T-helper 2 cell treated with Interferon-gamma antibody and Interleukin-4, amounts not matched to agents 5 μg/mL and 100 μg/mL, for 36 hours (primary cell): ENCODE results near the gene NINJ2.
"Not testable (repeated sequence)": the region's sequence is repeated elsewhere in the genome, so short reads cannot be mapped to it uniquely, and the experiment has no call there.

Experiments used
- DNase-seq: peaks from one replicate; pipeline ENCODE4 v3.0.0; 2021; ENCODE audit warnings: low spot score
- H3K27ac Mint-ChIP-seq: one replicate; pipeline ENCODE4 v1.8.0; 2021; ENCODE audit warnings: mild to moderate bottlenecking, mixed read lengths
- H3K27me3 Mint-ChIP-seq: one replicate; pipeline ENCODE4 v1.8.0; 2021; ENCODE audit warnings: low read depth, mixed read lengths
- H3K36me3 Mint-ChIP-seq: one replicate; pipeline ENCODE4 v1.8.0; 2021; ENCODE audit warnings: low read depth, mixed read lengths
- H3K4me1 Mint-ChIP-seq: one replicate; pipeline ENCODE4 v1.8.0; 2021; ENCODE audit warnings: low read depth, mixed read lengths
- H3K4me3 Mint-ChIP-seq: one replicate; pipeline ENCODE4 v1.8.0; 2022; ENCODE audit warnings: mild to moderate bottlenecking, moderate library complexity, mixed read lengths
- H3K9me3 Mint-ChIP-seq: one replicate; pipeline ENCODE4 v1.8.0; 2021; ENCODE audit warnings: mixed read lengths

Gene NINJ2

GRCh38 chr12:641321-641720 lies 21.9 kb downstream of the NINJ2 start:
- not testable (repeated sequence) for H3K4me3 Mint-ChIP-seq, H3K27me3 Mint-ChIP-seq, H3K36me3 Mint-ChIP-seq, DNase-seq, H3K9me3 Mint-ChIP-seq, H3K27ac Mint-ChIP-seq
- peaks cover 52% of the 10 kb centered on the region for H3K4me1 Mint-ChIP-seq

- peaks cover 52% of the 10 kb centered on the region for H3K4me1 Mint-ChIP-seq
- no peak for DNase-seq
- no peaks in the 10 kb centered on the region for H3K27me3 Mint-ChIP-seq
- H3K36me3 Mint-ChIP-seq: peaks cover 6% of the 10 kb centered on the region
- no peaks in the 10 kb centered on the region for H3K9me3 Mint-ChIP-seq
- H3K4me3 Mint-ChIP-seq: no peak overlapping the region
- no peak overlapping the region for H3K27ac Mint-ChIP-seq
These were observed 22.5 kb downstream of the NINJ2 start for GRCh38 chr12:640773-641172.

GRCh38 chr12:639988-640387 lies 23.3 kb downstream of the NINJ2 start:
- H3K9me3 Mint-ChIP-seq: no peaks in the 10 kb centered on the region
- H3K4me3 Mint-ChIP-seq: no peak overlapping the region
- peaks cover 6% of the 10 kb centered on the region for H3K36me3 Mint-ChIP-seq
- H3K27me3 Mint-ChIP-seq: no peaks in the 10 kb centered on the region
- peak overlapping the region; percentile 16 for H3K27ac Mint-ChIP-seq
- DNase-seq: no peak
- peaks cover 49% of the 10 kb centered on the region for H3K4me1 Mint-ChIP-seq

- Mint-ChIP-seq H3K27ac (peak overlapping the region; percentile 16), H3K27me3 (no peaks in the 10 kb centered on the region), H3K36me3 (peaks cover 5% of the 10 kb centered on the region), H3K4me1 (peaks cover 46% of the 10 kb centered on the region), H3K9me3 (no peaks in the 10 kb centered on the region), H3K4me3 (no peak overlapping the region)
- DNase-seq: peak; percentile 40
These were observed 23.7 kb downstream of the NINJ2 start for GRCh38 chr12:639566-639965.

GRCh38 chr12:638953-639557 lies 24.2 kb downstream of the NINJ2 start:
- peak overlapping the region; percentile 16 for H3K27ac Mint-ChIP-seq
- peaks cover 5% of the 10 kb centered on the region for H3K36me3 Mint-ChIP-seq
- H3K9me3 Mint-ChIP-seq: no peaks in the 10 kb centered on the region
- H3K27me3 Mint-ChIP-seq: no peaks in the 10 kb centered on the region
- no peak overlapping the region for H3K4me3 Mint-ChIP-seq
- peaks cover 43% of the 10 kb centered on the region for H3K4me1 Mint-ChIP-seq
- no peak for DNase-seq

GRCh38 chr12:636632-637031 lies 26.6 kb downstream of the NINJ2 start:
- peaks cover 35% of the 10 kb centered on the region for H3K4me1 Mint-ChIP-seq
- no peaks in the 10 kb centered on the region for H3K9me3 Mint-ChIP-seq
- H3K27ac Mint-ChIP-seq: no peak overlapping the region
- no peaks in the 10 kb centered on the region for H3K27me3 Mint-ChIP-seq
- H3K36me3 Mint-ChIP-seq: peaks cover 12% of the 10 kb centered on the region
- H3K4me3 Mint-ChIP-seq: no peak overlapping the region
- no peak for DNase-seq

GRCh38 chr12:633731-634130 lies 29.5 kb downstream of the NINJ2 start:
- peaks cover 15% of the 10 kb centered on the region for H3K36me3 Mint-ChIP-seq
- DNase-seq: no peak
- peaks cover 24% of the 10 kb centered on the region for H3K4me1 Mint-ChIP-seq
- no peak overlapping the region for H3K4me3 Mint-ChIP-seq
- H3K27ac Mint-ChIP-seq: no peak overlapping the region
- no peaks in the 10 kb centered on the region for H3K27me3 Mint-ChIP-seq
- H3K9me3 Mint-ChIP-seq: no peaks in the 10 kb centered on the region

- H3K36me3 Mint-ChIP-seq: peaks cover 15% of the 10 kb centered on the region
- peak overlapping the region; percentile 100 for H3K4me3 Mint-ChIP-seq
- H3K27ac Mint-ChIP-seq: peak overlapping the region; percentile 100
- DNase-seq: no peak
- peaks cover 25% of the 10 kb centered on the region for H3K4me1 Mint-ChIP-seq
- H3K27me3 Mint-ChIP-seq: no peaks in the 10 kb centered on the region
- H3K9me3 Mint-ChIP-seq: no peaks in the 10 kb centered on the region
These were observed 31.0 kb downstream of the NINJ2 start for GRCh38 chr12:632102-632696.

- H3K27ac Mint-ChIP-seq: peak overlapping the region; percentile 100
- no peaks in the 10 kb centered on the region for H3K9me3 Mint-ChIP-seq
- no peaks in the 10 kb centered on the region for H3K27me3 Mint-ChIP-seq
- peak; percentile 88 for DNase-seq
- peaks cover 20% of the 10 kb centered on the region for H3K4me1 Mint-ChIP-seq
- peaks cover 15% of the 10 kb centered on the region for H3K36me3 Mint-ChIP-seq
- peak overlapping the region; percentile 100 for H3K4me3 Mint-ChIP-seq
These were observed 32.3 kb downstream of the NINJ2 start for GRCh38 chr12:630656-631632.

GRCh38 chr12:628742-629078 lies 34.5 kb downstream of the NINJ2 start:
- not testable (repeated sequence) for H3K27ac Mint-ChIP-seq, H3K4me3 Mint-ChIP-seq, H3K9me3 Mint-ChIP-seq, H3K27me3 Mint-ChIP-seq, DNase-seq
- Mint-ChIP-seq H3K4me1 (peaks cover 25% of the 10 kb centered on the region), H3K36me3 (peaks cover 13% of the 10 kb centered on the region)

- H3K27me3 Mint-ChIP-seq: no peaks in the 10 kb centered on the region
- H3K36me3 Mint-ChIP-seq: peaks cover 13% of the 10 kb centered on the region
- no peaks in the 10 kb centered on the region for H3K9me3 Mint-ChIP-seq
- H3K27ac Mint-ChIP-seq: no peak overlapping the region
- no peak for DNase-seq
- H3K4me1 Mint-ChIP-seq: peaks cover 30% of the 10 kb centered on the region
- no peak overlapping the region for H3K4me3 Mint-ChIP-seq
These were observed 35.1 kb downstream of the NINJ2 start for GRCh38 chr12:627863-628741.

- no peaks in the 10 kb centered on the region for H3K9me3 Mint-ChIP-seq
- no peaks in the 10 kb centered on the region for H3K27me3 Mint-ChIP-seq
- H3K4me3 Mint-ChIP-seq: no peak overlapping the region
- H3K4me1 Mint-ChIP-seq: peaks cover 37% of the 10 kb centered on the region
- no peak overlapping the region for H3K27ac Mint-ChIP-seq
- peaks cover 9% of the 10 kb centered on the region for H3K36me3 Mint-ChIP-seq
- no peak for DNase-seq
These were observed 36.0 kb downstream of the NINJ2 start for GRCh38 chr12:627285-627684.

GRCh38 chr12:625998-626397 lies 37.2 kb downstream of the NINJ2 start:
- H3K27ac Mint-ChIP-seq: no peak overlapping the region
- no peaks in the 10 kb centered on the region for H3K9me3 Mint-ChIP-seq
- peaks cover 4% of the 10 kb centered on the region for H3K36me3 Mint-ChIP-seq
- H3K4me3 Mint-ChIP-seq: no peak overlapping the region
- DNase-seq: no peak
- H3K27me3 Mint-ChIP-seq: no peaks in the 10 kb centered on the region
- H3K4me1 Mint-ChIP-seq: peaks cover 29% of the 10 kb centered on the region
